HG02642 (cell line): ENCODE measurements around the gene PTPN18.
A peak's percentile ranks its signal among the peaks of the same experiment; 100 is the strongest.
"Not testable (repeated sequence)": the region's sequence is repeated elsewhere in the genome, so short reads cannot be mapped to it uniquely, and the experiment has no call there.

Experiments
- ATAC-seq: cut with Tn5 transposase; IDR thresholded peaks from one replicate; pipeline ENCODE4 v1.9.1; 2021; ENCODE audit warnings: mild to moderate bottlenecking; ENCODE audit not compliant: unreplicated experiment, poor library complexity

The PTPN18 gene, protein sequence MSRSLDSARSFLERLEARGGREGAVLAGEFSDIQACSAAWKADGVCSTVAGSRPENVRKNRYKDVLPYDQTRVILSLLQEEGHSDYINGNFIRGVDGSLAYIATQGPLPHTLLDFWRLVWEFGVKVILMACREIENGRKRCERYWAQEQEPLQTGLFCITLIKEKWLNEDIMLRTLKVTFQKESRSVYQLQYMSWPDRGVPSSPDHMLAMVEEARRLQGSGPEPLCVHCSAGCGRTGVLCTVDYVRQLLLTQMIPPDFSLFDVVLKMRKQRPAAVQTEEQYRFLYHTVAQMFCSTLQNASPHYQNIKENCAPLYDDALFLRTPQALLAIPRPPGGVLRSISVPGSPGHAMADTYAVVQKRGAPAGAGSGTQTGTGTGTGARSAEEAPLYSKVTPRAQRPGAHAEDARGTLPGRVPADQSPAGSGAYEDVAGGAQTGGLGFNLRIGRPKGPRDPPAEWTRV

DNA sequence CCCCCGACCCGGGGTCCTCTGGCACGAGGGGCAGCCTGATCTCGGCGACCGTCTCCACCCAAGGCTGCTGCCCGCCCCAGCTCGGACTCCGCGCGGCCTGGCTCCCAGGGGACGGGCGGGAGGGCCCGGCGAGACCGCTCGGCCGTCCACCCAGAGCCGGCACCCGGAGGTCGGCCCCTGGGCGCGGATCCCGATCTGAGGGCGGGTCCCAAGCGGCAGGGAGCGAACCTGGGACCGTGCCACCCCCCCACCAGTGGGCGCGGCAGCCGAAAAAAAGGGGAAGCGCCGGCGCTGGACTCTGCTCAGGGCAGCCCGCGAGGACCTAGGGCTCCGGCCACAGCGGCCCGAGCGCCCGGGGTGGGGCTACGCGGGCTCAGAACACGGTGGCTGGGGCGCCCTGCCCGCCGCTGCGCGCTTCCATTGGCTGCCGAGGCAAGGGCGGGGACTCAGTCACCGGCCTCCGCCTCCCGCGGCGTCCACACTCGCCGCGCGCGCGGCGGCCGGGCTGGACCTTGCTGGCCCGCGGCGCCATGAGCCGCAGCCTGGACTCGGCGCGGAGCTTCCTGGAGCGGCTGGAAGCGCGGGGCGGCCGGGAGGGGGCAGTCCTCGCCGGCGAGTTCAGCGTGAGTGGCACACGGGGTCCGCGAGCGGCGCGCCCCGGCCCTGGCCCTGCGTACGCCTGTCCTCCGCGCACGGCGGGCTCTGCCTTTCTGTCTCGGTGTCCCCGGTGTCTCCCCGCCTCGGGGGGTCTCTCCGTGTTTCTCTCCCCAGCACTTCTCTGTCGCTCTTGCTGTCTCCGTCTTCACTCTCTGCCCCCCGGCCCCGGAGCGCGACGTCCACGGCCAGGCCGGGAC, at the start of gene PTPN18:
TSS of gene PTPN18 (plus strand) at position 479 of the 854 bp plus-strand sequence. CDS start at position 531, 52 bp downstream.
- ATAC-seq, result peak; percentile 97

DNA sequence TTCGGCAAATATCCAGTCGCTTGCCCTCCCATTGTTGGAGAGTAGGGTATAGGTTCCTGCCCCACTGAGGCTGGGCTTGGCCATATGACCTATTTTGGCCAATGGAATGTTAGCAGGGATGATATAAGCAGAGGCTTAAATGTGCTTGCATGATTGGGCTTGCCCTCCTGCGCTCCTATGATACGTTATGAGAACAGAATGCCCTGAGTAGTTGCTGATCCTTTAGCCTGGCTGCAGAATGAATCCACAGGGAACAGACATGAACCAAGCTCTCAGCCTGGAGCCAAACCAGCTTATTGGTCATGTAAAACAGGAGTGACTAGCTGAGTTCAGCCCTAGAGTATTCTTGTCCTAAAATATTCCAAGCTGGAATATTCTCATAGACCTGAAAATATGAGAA, 48.0 kb upstream of the PTPN18 start:
- ATAC-seq, result no peak

DNA sequence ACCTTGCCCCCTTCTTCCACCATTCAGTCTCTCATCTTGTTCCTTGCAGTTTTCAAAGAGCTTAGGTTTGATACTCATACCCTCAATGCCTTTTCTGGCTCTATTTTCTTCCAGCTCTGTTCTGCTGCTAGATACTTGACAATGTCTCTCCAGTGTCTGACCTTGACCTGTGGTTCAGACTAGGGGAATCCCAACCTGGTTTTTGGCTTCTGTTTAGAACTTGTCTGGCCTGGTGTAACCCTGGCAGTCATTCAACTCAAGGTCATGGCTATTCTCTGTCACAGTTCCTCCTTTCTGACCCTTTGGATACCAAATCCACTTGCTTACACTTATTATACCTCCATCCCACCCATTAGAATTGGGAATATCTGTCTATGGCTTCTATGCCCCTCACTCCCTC, 45.0 kb upstream of the PTPN18 start:
- no peak for ATAC-seq

DNA sequence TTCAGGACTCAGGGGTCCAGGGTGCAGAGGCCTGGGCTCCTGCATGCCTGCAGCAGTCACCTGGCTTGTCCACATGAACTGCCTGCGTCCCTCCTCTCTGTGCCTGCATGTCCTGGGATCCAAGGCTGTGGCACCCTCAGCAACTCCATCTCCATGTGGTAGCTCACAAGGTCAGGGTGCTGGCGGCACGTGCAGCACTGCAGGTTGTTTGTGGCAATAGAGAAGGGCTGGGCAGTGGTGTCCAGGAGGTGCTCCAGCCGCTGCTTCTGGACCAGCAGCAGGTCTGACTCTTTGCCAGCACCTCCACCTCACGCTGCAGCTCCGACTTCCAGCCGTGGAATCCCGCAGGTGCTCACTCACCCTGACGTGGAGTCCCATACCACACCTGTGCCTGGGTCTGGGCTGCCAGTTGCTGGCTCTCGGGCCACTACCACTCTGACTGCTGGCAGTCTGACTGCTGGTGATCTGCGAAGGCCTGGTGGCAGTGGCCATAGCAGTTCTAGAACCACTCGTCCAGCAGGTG, 42.0 kb upstream of the PTPN18 start:
- no peak for ATAC-seq

DNA sequence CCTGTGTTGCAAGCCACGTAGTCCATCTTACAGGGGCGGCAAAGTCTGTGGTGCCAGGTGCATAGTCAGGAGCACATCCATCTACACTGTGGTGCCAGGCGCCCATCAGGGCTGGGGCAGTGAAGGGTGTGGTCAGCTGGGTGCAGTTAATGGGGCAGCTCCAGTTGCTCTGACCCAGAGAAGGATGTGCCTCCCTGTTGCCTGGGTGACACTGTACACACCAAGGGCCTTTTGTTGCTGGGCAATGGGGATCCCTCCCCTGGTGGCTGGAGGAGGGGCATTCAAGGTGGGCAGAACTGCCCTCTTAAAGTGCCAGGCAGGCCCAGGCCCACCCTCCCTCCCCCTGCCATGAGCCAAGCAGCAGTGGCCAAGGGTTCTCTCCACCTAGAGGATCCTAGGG, 41.5 kb upstream of the PTPN18 start:
- ATAC-seq, result no peak

DNA sequence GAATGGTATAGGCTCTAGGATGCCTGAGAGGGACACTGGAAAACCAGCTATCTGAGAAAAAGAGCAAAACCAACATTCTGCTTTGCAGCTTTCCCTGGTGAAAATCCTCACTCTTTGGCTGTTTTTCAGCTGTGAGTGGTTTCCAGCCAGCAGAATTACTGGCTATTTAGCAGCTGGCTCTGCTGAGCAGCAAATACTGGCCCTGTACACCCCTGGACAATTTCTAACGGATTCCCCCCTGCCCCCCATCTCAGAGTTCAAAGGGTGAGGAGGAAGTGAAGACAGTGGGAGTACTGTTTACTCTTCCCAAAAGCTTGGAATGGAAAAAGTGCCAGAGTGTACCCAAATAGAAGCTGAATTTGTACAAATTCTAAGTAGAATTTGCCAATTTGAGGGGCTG, 39.3 kb upstream of the PTPN18 start:
- ATAC-seq, result no peak

DNA sequence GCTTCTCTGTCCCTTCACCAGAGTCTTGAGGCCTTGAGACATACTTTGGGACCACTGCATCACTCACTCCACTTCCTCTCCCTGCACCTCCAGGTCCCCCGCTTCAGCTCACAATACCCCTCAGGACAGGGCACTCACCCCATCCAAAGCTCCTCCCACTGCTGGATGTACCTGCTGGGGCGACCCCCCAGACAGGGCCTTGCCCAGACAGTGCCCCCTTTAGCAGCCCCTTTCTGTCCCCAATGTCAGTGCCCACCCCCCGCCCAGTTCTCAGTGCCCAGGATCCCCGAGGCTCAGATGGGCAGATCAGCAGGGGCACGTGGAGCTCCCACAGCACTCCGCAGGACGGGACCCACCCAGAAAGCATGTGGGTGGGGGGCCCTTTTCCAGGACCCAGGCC, 37.0 kb upstream of the PTPN18 start:
- no peak for ATAC-seq

DNA sequence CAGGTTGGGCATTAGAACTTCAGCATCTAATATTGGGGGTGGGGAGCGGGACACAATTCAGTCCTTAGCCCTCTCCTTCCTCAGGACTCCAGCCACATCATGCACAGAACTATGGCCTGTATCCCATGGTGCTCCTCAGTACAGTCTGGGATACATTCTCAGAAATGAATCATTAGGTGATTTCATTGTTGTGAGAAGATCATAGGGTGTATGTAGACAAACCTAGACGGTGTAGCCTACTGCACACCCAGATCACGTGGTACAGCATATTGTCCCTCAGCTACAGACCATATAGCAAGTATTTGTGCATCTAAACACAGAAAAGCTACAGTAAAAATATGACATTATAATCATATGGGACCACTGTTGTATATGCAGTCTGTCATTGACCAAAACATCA, 36.3 kb upstream of the PTPN18 start:
- ATAC-seq, result no peak

DNA sequence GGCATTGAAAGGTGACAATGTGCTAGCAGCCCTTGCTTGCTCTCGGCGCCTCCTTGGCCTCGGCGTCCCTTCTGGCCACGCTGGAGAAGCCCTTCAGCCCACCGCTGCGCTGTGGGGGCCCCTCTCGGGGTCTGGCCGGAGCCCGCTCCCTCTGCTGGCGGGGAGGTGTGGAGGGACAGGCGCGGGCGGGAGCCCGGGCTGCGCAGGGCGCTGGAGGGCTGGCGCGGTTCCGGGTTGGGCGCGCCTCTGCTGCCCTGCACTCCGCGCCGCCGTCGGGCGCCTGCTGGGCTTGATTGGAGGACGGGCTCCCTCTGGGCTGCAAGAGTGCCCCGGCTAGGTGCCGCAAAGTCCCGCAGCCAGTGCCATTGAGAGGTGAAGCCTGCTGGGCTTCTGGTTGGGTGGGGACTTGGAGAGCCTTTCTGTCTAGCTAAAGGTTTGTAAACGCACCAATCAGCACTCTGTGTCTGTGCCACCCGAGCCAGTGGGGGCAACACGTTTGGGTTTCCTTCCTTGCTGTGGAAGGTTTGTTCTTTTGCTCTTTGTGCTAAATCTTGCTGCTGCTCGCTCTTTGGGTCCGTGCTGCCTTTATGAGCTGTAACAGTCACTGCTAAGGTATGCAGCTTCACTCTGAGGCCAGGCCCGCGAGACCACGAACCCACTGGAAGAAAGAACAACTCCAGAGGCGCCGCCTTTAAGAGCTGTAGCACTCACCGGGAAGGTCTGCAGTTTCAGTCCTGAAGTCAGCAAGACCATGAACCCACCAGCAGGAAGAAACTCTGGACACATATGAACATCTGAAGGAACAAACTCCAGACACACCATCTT, 27.9 kb upstream of the PTPN18 start:
- ATAC-seq, result no peak

DNA sequence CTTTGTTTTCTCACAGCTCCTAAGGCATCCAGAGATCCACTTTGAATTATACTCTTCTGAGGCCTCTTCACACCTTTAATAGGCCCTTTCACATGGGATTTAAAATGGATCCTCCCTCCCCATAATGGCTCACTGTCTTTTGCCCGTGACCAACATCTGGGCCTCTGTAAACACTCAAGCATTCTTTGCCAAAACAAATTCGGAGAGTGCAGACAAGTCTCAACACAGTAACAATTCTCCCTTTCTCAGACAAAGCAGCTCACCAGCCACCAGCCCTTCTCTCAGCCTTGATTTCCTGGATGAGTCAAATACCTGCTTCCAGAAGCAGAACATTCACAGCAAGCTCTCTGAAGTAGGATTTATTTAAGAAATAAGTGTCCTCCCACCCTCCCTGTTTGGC, 27.1 kb upstream of the PTPN18 start:
- no peak for ATAC-seq

DNA sequence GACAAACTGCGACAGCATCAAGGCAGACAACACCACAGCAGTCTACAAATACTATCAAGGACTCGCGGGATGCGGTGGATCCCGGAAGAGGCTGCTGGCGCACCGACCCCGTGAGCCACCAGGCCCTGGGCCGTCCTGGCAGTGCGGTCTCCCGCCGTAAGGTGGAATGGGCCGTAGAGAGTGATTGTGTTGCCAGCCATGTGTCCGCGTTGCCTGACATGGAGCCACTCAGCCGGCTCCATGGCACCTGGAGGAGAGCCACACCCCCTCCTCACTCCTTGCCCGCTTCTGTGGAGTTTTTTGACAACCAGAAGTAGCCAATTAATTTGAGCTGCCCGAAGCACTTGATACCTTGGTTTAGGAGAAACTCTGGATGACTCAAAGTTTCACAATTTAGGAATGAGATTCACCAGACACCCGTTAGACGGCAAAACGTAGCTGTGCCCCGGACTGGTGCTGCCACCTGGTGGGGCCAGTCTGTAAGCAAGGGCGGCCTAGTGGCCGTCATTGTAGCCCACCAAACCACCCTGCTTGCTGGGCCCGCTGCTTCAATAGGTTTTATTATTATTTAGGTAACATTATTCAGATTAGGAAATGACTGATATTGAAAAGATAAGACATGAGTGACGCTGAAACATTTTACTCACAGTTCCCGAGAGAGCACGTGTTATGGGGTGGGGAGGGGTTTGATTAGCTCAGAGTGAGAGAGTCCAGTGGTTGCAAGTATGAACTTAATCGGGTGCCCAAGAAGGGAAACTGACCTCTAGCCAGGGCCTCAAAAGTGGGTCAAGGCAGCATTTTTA, 23.4 kb upstream of the PTPN18 start:
- ATAC-seq, result peak; percentile 91

DNA sequence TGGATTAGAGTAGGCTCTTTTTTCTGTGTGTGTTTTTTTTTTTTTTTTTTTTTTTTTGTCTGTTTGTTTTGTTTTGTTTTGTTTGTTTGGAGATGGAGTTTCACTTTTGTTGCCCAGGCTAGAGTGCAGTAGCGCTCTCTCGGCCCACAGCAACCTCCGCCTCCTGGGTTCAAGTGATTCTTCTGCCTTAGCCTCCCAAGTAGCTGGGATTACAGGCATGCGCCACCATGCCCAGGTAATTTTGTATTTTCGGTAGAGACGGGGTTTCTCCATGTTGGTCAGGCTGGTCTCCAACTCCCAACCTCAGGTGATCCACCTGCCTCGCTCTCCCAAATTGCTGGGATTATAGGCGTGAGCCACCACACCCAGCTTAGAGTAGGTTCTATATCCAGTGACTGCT, 22.6 kb upstream of the PTPN18 start:
- ATAC-seq, result not testable (repeated sequence)

DNA sequence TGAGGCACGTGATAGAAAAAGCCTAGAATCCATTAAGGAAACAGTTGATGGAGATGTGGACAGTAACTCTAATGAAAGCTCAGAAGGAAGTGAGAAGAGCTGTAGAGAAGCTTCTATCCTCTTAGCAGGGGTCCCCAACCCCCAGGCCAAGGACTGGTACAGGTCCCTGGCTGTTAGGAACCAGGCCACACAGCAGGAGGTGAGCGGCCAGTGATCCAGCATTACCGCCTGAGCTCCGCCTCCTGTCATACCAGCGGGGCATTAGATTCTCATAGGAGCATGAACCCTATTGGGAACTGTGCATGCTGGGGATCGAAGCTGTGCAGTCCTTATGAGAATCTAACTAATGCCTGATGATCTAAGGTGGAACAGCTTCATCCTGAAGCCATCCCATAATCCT, 21.8 kb upstream of the PTPN18 start:
- no peak for ATAC-seq

DNA sequence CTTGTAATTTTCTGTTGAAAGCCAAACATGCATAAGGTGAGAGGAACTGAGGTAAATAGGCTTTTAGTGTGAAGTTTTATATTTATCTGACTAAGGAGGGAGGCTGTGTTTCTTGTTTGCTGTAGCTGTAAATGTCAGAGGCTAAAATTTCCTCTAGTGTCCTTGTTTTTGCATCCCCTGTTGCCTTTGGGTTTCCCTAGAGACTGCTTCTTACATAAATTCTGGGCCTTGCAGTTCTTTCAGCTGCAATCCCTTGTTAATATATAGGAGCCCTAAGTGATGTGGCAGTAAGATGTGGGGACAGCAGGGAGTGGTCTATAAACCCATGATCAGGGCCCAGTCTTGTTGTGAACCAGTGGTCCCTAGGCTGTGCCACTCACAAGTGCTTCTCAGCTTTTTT, 20.6 kb upstream of the PTPN18 start:
- no peak for ATAC-seq

DNA sequence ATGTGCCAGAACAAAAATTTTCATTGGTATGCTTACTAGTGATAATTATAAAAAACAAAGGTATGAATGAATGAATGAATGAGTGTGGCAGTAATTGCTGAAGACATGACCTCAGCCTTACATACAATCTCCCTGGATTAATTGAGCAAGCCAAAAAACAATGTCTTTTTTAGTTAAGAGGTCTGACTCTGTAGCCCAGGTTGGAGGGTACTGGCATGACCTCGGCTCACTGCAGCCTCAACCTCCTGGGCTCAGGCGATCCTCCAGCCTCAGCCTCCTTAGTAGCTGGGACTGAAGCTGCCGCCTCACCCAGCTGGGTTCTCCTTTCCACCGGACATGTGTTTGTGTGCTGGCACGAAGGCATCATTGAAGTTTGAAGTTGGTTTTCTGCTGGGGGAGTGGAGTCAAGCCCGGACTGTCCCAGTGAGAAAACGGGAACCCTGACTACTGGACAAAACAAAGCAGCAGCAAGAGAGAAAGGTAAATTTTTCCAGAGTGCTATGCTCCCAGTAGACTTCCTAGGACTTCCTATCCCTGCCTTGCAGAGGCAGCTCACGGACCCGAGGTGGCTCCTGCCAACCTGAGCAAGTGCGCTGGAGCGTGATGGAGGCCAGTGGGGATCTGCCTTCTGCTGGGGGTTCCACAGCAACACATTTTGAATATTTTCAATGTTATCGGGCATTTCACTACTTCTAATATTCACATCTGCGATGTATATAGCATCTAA, 19.5 kb upstream of the PTPN18 start:
- no peak for ATAC-seq

DNA sequence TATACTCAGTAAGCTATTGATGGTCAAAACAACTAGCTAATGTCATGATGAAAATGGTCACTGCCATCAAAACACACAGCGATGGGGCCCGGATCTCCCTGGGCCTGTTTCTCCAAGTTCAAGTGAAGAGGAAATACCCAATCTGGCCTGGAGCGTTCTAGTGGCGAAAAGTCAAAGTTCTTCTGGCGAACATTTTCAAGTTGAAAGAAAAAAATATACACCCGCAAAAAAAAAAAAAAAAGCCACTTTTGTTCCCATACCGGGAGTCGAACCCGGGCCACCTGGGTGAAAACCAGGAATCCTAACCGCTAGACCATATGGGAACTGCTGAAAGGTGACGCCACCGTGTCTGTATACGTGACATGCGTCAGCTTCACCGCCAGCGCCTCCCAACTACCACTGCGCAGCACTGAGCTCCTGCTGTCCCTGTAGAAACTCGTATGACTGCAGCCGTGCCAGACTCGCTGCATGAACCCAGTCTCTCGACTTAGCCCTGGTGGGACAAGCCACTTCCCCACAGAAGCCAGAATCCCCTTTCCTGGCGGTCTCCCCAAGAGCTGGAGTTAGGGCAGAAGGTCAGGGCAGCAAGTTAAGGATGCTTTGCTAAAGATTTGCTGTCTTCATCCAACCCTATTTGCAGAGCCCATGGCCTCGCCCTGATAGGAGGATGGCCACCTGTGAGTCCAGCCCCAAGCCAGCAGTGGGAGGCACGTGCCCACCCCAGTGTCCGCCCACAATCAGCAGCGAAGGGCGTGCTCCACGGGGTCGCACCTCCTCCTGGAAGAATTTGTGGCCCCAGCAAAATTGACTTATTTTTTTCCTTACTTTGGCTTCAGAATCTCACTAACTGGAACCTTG, 18.8 kb upstream of the PTPN18 start:
- no peak for ATAC-seq

DNA sequence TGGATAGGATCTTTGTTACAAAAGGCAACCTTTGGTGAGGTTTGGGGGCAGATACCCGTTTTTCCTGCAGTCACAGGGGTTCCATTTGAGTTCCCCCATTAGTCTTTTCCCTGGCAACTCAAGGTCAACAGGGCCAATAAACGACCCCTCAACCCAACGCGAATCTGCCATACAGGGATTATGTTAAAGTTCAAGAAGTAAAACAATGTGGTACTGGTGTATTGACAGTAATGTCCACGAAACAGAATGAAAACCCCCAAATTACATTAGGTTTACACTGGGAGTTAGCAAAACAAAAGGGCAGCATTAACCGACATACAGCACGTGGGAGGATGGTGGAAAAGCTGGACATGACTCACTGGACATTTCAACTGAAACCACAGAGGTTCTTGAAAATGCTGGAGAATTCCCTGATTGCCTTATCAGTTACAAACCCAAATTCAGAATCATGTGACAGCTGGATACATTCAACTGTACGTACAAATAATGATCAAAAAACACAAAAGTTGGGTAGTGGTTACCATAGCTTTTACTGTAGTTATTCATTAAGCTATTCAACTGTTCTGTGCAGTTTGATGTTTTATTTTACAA, 18.0 kb upstream of the PTPN18 start:
- ATAC-seq, result no peak
